Measurements from ENCODE around the gene GNG7.

Gene GNG7

DNA sequence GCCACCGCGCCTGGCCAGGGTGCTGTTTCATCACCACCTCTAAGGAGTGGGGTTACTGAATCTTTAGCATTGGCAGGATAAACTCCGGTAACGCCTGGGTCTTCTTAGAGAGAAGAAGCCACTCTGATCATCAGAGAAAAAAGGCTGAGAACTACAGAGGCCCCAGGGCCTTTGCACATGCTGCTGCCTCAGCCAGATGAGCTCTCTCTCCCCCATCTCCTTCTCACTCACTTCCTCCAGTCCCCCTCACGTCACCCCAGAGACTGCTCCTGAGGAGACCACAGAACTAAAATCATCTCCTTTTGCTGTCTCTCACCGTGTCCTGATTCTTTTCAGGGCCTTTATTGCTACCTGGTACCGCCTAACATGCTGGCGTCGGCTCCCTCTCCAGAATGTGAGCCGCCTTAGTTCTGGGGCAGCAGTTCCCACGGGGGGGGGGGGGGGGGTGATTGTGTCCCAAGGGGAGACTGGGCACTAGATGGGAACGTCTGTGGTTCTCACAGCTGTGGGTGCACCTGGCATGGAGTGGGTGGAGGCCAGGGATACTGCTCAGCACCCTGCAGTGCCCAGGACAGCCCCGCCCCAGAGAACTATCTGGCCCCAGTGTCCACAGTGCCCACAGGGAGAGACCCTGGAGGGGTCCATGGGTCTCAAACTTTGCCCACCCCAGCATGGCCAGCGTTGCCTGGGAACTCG is 23.8 kb upstream of the GNG7 start:
- Histone ChIP-seq H2AFZ (ENCODE audit: low read length, unreplicated experiment) (no peak overlapping the region), H3K36me3 (ENCODE audit: insufficient read depth, low read length) (no peaks in the 10 kb centered on the region)

GRCh38 chr19:2724148-2724557 is 21.7 kb upstream of the GNG7 start:
- Histone ChIP-seq H3K27ac (ENCODE audit: low read depth, low read length) (no peak overlapping the region), H3K4me3 (ENCODE audit: low read depth, low read length) (no peak overlapping the region), H3K79me2 (ENCODE audit: control insufficient read depth, insufficient read depth, low read length, unreplicated experiment) (no peaks in the 10 kb centered on the region), H3K4me1 (ENCODE audit: control insufficient read depth, insufficient read depth, low read length, unreplicated experiment) (peaks cover 8% of the 10 kb centered on the region), H3K36me3 (ENCODE audit: insufficient read depth, low read length) (no peaks in the 10 kb centered on the region), H2AFZ (ENCODE audit: low read length, unreplicated experiment) (no peak overlapping the region), H3K27me3 (ENCODE audit: insufficient read depth, low read length) (peaks cover 32% of the 10 kb centered on the region)

More for the DNA sequence above, 23.8 kb upstream of the GNG7 start:
- peaks cover 20% of the 10 kb centered on the region for H3K27me3 ChIP-seq (ENCODE audit: insufficient read depth, low read length)
- no peak overlapping the region for H3K4me3 ChIP-seq (ENCODE audit: low read depth, low read length)
- H3K27ac ChIP-seq (ENCODE audit: low read depth, low read length) = no peak overlapping the region
- peaks cover 4% of the 10 kb centered on the region for H3K4me1 ChIP-seq (ENCODE audit: control insufficient read depth, insufficient read depth, low read length, unreplicated experiment)
- no peaks in the 10 kb centered on the region for H3K79me2 ChIP-seq (ENCODE audit: control insufficient read depth, insufficient read depth, low read length, unreplicated experiment)

DNA sequence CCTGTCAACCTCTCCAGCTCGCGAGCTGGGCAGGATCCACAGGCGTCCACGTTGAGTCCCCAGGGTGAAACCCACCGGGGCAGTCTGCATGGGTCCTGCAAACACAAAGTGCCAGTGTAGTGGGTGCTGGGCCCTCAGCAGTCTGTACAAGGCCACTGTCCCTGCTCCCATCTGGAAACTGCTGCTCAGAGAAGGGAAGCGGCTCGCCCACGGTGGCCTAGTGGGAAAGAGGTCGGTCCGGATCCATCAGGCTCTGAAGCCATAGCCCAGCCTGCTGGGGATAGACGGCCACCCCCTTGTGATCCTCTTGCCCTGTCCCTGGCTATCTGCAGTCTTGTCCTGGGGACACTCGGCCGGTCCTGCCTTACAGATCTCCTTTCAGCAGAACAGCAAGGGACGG is 21.3 kb upstream of the GNG7 start:
- Histone ChIP-seq H3K79me2 (ENCODE audit: control insufficient read depth, insufficient read depth, low read length, unreplicated experiment) (no peaks in the 10 kb centered on the region), H3K27me3 (ENCODE audit: insufficient read depth, low read length) (peaks cover 32% of the 10 kb centered on the region), H3K4me1 (ENCODE audit: control insufficient read depth, insufficient read depth, low read length, unreplicated experiment) (peaks cover 8% of the 10 kb centered on the region), H2AFZ (ENCODE audit: low read length, unreplicated experiment) (no peak overlapping the region), H3K4me3 (ENCODE audit: low read depth, low read length) (no peak overlapping the region), H3K36me3 (ENCODE audit: insufficient read depth, low read length) (no peaks in the 10 kb centered on the region), H3K27ac (ENCODE audit: low read depth, low read length) (no peak overlapping the region)

DNA sequence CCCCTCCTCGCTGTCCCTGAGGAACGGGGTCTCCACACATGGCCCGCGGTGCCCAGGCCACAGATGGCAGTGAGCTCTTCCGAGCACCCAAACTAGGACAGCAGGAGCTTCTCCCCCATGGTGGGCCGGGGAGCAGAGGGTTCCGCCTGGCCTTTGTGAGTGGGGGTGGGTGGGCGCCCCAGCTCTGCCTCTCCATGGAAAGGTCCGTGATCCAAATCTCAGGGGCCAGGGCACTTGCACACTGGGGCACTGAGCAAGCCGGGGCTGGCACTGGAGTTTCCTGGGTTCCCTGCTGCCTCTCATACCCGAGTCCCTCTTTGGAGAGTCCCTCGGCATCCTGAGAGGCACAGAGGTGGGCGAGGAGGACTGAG is 20.8 kb upstream of the GNG7 start:
- Histone ChIP-seq H3K27me3 (ENCODE audit: insufficient read depth, low read length) (peaks cover 32% of the 10 kb centered on the region), H3K4me3 (ENCODE audit: low read depth, low read length) (no peak overlapping the region), H3K79me2 (ENCODE audit: control insufficient read depth, insufficient read depth, low read length, unreplicated experiment) (no peaks in the 10 kb centered on the region), H2AFZ (ENCODE audit: low read length, unreplicated experiment) (no peak overlapping the region), H3K27ac (ENCODE audit: low read depth, low read length) (no peak overlapping the region), H3K36me3 (ENCODE audit: insufficient read depth, low read length) (no peaks in the 10 kb centered on the region), H3K4me1 (ENCODE audit: control insufficient read depth, insufficient read depth, low read length, unreplicated experiment) (peaks cover 8% of the 10 kb centered on the region)

GRCh38 chr19:2722541-2723344 is 20.2 kb upstream of the GNG7 start:
- no peak overlapping the region for H2AFZ ChIP-seq (ENCODE audit: low read length, unreplicated experiment)
- no peak overlapping the region for H3K4me3 ChIP-seq (ENCODE audit: low read depth, low read length)
- peaks cover 32% of the 10 kb centered on the region for H3K27me3 ChIP-seq (ENCODE audit: insufficient read depth, low read length)
- H3K27ac ChIP-seq (ENCODE audit: low read depth, low read length) = no peak overlapping the region
- no peaks in the 10 kb centered on the region for H3K79me2 ChIP-seq (ENCODE audit: control insufficient read depth, insufficient read depth, low read length, unreplicated experiment)
- peaks cover 8% of the 10 kb centered on the region for H3K4me1 ChIP-seq (ENCODE audit: control insufficient read depth, insufficient read depth, low read length, unreplicated experiment)
- H3K36me3 ChIP-seq (ENCODE audit: insufficient read depth, low read length) = no peaks in the 10 kb centered on the region

- Histone ChIP-seq H3K27me3 (ENCODE audit: insufficient read depth, low read length) (peaks cover 27% of the 10 kb centered on the region), H2AFZ (ENCODE audit: low read length, unreplicated experiment) (no peak overlapping the region), H3K36me3 (ENCODE audit: insufficient read depth, low read length) (no peaks in the 10 kb centered on the region), H3K4me1 (ENCODE audit: control insufficient read depth, insufficient read depth, low read length, unreplicated experiment) (peaks cover 8% of the 10 kb centered on the region), H3K79me2 (ENCODE audit: control insufficient read depth, insufficient read depth, low read length, unreplicated experiment) (no peaks in the 10 kb centered on the region), H3K4me3 (ENCODE audit: low read depth, low read length) (no peak overlapping the region), H3K27ac (ENCODE audit: low read depth, low read length) (no peak overlapping the region)
These were observed 19.4 kb upstream of the GNG7 start for GRCh38 chr19:2721570-2722540.

GRCh38 chr19:2720777-2721569 is 18.5 kb upstream of the GNG7 start, which contains the start of gene DIRAS1:
Gene DIRAS1 (minus strand): TSS chr19:2721372. CDS start chr19:2717806, 3,566 bp downstream.
- Histone ChIP-seq H3K79me2 (ENCODE audit: control insufficient read depth, insufficient read depth, low read length, unreplicated experiment) (no peaks in the 10 kb centered on the region), H3K36me3 (ENCODE audit: insufficient read depth, low read length) (no peaks in the 10 kb centered on the region), H3K27me3 (ENCODE audit: insufficient read depth, low read length) (peaks cover 24% of the 10 kb centered on the region), H3K4me3 (ENCODE audit: low read depth, low read length) (peak within 1 kb of the TSS; percentile 37), H3K4me1 (ENCODE audit: control insufficient read depth, insufficient read depth, low read length, unreplicated experiment) (peaks cover 8% of the 10 kb centered on the region), H2AFZ (ENCODE audit: low read length, unreplicated experiment) (no peak within 1 kb of the TSS), H3K27ac (ENCODE audit: low read depth, low read length) (no peak within 1 kb of the TSS)

- no peak overlapping the region for H2AFZ ChIP-seq (ENCODE audit: low read length, unreplicated experiment)
- H3K4me1 ChIP-seq (ENCODE audit: control insufficient read depth, insufficient read depth, low read length, unreplicated experiment) = peaks cover 8% of the 10 kb centered on the region
- H3K27ac ChIP-seq (ENCODE audit: low read depth, low read length) = no peak overlapping the region
- peaks cover 24% of the 10 kb centered on the region for H3K27me3 ChIP-seq (ENCODE audit: insufficient read depth, low read length)
- no peaks in the 10 kb centered on the region for H3K36me3 ChIP-seq (ENCODE audit: insufficient read depth, low read length)
- H3K79me2 ChIP-seq (ENCODE audit: control insufficient read depth, insufficient read depth, low read length, unreplicated experiment) = no peaks in the 10 kb centered on the region
- H3K4me3 ChIP-seq (ENCODE audit: low read depth, low read length) = peak overlapping the region; percentile 37
These were observed 17.7 kb upstream of the GNG7 start for GRCh38 chr19:2719920-2720776.

DNA sequence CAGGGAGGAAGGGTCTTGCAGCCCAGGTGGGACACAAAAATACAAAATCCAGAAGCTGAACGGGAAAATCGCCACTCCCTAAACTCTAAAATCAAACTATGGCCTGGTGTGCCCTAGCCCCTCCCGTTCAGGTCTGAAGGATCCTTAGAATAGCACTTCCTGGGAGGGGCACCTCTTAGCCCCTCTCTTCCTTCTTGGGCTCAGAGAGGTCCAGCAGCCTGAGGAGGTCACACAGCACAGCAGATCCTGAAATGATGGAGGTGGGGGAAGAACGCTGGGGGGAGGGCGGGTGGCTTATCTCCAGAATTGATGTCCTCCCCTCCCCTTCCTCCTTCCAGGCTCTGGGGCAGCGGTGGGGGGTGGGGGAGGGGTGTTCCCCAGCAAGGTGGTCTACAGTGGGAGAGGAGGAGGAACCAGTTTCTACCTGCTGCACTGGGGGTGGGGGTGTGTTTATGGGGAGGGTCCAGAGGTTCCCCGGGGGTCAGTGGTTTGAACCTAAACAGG is 16.8 kb upstream of the GNG7 start:
- H3K79me2 ChIP-seq (ENCODE audit: control insufficient read depth, insufficient read depth, low read length, unreplicated experiment) = no peaks in the 10 kb centered on the region
- H3K27ac ChIP-seq (ENCODE audit: low read depth, low read length) = no peak overlapping the region
- no peaks in the 10 kb centered on the region for H3K36me3 ChIP-seq (ENCODE audit: insufficient read depth, low read length)
- peaks cover 8% of the 10 kb centered on the region for H3K4me1 ChIP-seq (ENCODE audit: control insufficient read depth, insufficient read depth, low read length, unreplicated experiment)
- no peak overlapping the region for H3K4me3 ChIP-seq (ENCODE audit: low read depth, low read length)
- H3K27me3 ChIP-seq (ENCODE audit: insufficient read depth, low read length) = peaks cover 24% of the 10 kb centered on the region
- no peak overlapping the region for H2AFZ ChIP-seq (ENCODE audit: low read length, unreplicated experiment)
